NB4 (cell line): ENCODE measurements around the gene TOM1L2.
"Not testable (repeated sequence)": the region's sequence is repeated elsewhere in the genome, so short reads cannot be mapped to it uniquely, and the experiment has no call there.

Experiments
- DNase-seq: peaks from one replicate; pipeline ENCODE4 v3.0.0; 2010; ENCODE audit warnings: low read depth
- H3K4me3 ChIP-seq: one replicate; pipeline ENCODE4 v1.5.1; 2011; ENCODE audit warnings: mild to moderate bottlenecking, low read depth, low read length, moderate library complexity
- CTCF ChIP-seq: IDR thresholded peaks from one replicate; pipeline ENCODE4 v1.5.1; 2012; ENCODE audit warnings: low read depth, low read length
- MYC ChIP-seq: IDR thresholded peaks from 2 replicates; pipeline ENCODE4 v1.6.1; 2011; ENCODE audit warnings: low read depth, low read length
- POLR2A ChIP-seq: IDR thresholded peaks from 2 replicates; pipeline ENCODE4 v1.6.1; 2011; ENCODE audit warnings: mild to moderate bottlenecking; ENCODE audit not compliant: insufficient read length; ENCODE audit errors: extremely low read depth
- TF ChIP-seq, protein P1 (sequence below): IDR thresholded peaks from 2 replicates; pipeline ENCODE4 v1.6.1; 2011; ENCODE audit warnings: low read depth, low read length

Gene TOM1L2

DNA sequence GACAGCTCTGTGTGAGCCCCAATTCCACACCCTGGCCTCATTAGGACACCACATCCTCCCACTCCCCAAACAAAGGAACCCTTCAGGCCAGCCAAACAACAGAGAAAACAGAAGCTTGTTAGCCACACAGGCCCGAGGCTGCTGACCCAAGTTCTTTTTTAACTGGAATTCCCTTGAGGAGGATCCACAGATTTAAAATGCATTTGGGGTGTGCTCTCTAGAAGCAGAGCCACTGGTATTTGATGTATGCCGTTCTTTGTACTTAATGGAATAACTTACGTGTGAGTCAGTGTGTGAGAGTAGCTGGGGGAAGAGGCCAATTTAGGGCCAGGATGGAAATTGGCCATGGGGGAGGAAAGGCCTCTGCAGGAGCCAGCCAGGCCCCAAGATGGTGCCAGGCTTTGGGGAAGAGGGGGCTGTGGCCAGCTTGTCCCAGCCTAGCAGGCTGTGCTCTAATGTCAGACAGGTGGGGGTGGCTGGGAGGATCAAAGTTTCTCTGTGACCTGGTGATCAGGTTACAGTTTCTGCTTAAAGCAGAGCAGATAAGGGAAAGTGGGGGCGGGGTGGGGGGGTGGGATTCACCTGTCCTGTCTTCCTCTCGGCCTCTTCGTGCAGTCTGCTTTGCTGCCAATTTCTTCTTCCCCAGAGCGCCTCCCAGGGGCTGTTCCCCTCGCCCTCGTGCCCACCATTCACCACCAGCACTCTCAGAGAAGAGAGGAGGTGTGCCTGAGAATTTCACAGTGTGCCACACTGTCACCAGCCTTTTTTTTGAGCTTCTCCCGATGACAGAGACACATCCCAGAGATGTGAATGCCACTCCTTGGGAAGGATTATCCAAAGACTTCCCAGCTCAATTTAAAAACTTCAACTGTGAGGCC, 50.8 kb downstream of the TOM1L2 start:
- no peak for TF ChIP-seq CTCF
- DNase-seq: peak; percentile 33
- no peak overlapping the region for H3K4me3 ChIP-seq

- peak; percentile 88 for DNase-seq
- no peak overlapping the region for H3K4me3 ChIP-seq
- TF ChIP-seq MYC: no peak
- TF ChIP-seq, protein P1, sequence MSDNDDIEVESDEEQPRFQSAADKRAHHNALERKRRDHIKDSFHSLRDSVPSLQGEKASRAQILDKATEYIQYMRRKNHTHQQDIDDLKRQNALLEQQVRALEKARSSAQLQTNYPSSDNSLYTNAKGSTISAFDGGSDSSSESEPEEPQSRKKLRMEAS: no peak
- peak; percentile 93 for TF ChIP-seq CTCF
Observed at GRCh38 chr17:17919169-17920107, 52.8 kb downstream of the TOM1L2 start.

DNA sequence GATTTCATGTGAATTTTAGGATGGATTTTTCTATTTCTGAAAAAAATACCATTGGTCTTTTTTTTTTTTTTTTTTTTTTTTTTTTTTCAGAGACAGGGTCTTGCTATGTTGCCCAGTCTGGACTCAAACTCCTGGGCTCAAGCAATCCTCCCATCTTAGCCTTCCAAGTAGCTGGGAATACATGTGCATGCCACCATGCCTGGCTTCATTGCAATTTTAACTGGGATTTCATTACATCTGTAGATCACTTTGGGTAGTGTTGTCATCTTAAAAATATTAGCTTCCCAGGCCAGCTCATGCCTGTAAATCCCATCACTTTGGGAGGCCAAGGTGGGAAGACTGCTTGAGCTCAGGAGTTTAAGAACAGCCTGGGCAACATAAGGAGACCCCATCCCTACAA, 54.8 kb downstream of the TOM1L2 start:
- TF ChIP-seq CTCF: no peak
- TF ChIP-seq POLR2A: no peak
- TF ChIP-seq, protein P1: no peak
- TF ChIP-seq MYC: no peak
- DNase-seq: no peak
- H3K4me3 ChIP-seq: no peak overlapping the region

- no peak overlapping the region for H3K4me3 ChIP-seq
- no peak for TF ChIP-seq MYC
- TF ChIP-seq CTCF: no peak
- TF ChIP-seq, protein P1: no peak
- no peak for TF ChIP-seq POLR2A
- DNase-seq: no peak
Observed at GRCh38 chr17:17915183-17915582, 57.0 kb downstream of the TOM1L2 start.

GRCh38 chr17:17913695-17914332, 58.4 kb downstream of the TOM1L2 start:
- TF ChIP-seq MYC: no peak
- TF ChIP-seq CTCF: no peak
- TF ChIP-seq POLR2A: no peak
- H3K4me3 ChIP-seq: no peak overlapping the region
- DNase-seq: peak; percentile 79

DNA sequence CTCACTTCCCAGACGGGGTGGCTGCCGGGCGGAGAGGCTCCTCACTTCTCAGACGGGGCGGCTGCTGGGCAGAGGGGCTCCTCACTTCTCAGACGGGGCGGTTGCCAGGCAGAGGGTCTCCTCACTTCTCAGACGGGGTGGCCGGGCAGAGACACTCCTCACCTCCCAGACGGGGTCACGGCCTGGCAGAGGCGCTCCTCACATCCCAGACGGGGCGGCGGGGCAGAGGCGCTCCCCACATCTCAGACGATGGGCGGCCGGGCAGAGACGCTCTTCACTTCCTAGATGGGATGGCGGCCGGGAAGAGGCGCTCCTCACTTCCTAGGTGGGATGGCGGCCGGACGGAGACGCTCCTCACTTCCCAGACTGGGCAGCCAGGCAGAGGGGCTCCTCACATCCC, 59.9 kb downstream of the TOM1L2 start:
- not testable (repeated sequence) for DNase-seq, H3K4me3 ChIP-seq
